Peyer's patch (tissue), 4 donors: ENCODE measurements around the gene GOLGA7B.

Experiments
- CTCF ChIP-seq, 6 experiments: fragments of 450-650 bp in 4 of 6; fragments of 200-600 bp in 2 of 6; sonication (generic) in 1 of 6; IDR thresholded peaks; one replicate each; pipeline ENCODE4 v1.5.1; 2017 to 2019; ENCODE audit warnings: antibody characterized with exemption in 6 of 6, mild to moderate bottlenecking in 3 of 6, moderate library complexity in 1 of 6
- POLR2A ChIP-seq, 2 donors: fragments of 450-650 bp; IDR thresholded peaks; one replicate each; pipeline ENCODE4 v1.5.1; 2017; ENCODE audit warnings: antibody characterized with exemption in 2 of 2, mild to moderate bottlenecking in 2 of 2, moderate library complexity in 2 of 2

- no peak for TF ChIP-seq POLR2A (IDR thresholded peaks at IDR 0.05)
- TF ChIP-seq CTCF (IDR thresholded peaks at IDR 0.05) = no peak
These were observed 17.0 kb downstream of the GOLGA7B start for GRCh38 chr10:97866524-97867219.
